ENCODE data around the gene PRKAG1. TPM values are rescaled to one million over a fixed set of nuclear protein-coding genes. Genes with fewer than 3 reads are reported as not detected.

PRKAG1 gene
- total RNA-seq, 1 donor from 2014 or later: 76.0 TPM

DNA sequence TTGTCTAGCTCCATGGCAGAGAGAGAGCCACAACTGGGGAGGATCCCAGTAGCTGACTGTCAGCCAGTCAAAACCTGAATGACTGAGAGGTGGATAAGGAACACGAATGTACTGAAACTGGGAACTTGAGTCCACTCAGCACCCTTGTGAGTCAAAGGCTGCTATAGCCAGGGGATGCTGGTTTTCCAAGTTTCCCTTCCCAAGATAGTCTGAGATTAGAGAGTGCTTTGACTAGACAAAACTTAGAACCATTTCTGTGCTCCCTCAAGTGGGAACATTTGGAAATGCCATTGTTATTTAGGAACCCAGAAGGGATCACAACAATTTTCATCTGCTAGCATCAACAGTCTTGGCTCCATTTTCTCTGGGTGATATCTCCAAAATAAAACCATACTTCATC, 4.0 kb downstream of the PRKAG1 start:
- peak; percentile 71 for DNase-seq (ENCODE audit: low read depth)

DNA sequence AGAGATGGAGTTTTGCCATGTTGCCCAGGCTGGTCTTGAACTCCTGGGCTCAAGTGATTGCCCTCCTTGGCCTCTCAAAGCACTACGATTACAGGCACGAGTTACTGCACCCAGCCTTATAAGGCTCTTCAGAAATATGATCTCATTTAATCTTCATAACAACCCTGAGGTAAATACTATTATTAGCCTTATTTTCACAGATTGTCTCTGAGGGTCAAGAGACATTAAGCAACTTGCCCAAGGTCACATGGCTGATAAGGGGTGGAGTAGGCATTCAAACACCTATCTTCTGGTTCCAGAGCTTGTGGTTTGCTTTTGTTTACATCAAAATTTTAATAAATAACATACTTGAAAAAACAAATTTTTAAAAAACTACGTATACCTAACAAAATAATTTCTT, 5.1 kb downstream of the PRKAG1 start:
- DNase-seq (ENCODE audit: low read depth): no peak

DNA sequence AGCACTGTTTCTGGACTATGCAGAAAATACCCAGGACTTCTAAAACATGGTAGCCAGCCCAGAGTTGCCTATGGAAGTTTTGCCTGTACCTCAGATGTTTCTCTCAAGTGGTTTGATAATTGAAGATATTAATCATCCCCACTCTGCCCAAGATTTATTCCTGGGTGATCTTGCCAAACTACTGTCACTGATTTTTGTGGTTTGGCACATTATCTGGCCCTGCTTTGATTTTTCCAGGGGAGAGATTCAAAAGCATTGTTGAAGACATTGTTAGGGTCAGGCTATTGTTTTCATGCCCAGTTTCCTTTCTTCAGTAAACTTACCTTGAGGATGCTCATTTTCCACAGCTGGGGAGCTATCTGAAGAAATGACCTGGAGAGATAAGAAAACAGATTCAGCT, 5.8 kb downstream of the PRKAG1 start:
- DNase-seq (ENCODE audit: low read depth): no peak

GRCh38 chr12:49010092-49010668, 8.4 kb downstream of the PRKAG1 start:
- DNase-seq (ENCODE audit: low read depth): no peak

DNA sequence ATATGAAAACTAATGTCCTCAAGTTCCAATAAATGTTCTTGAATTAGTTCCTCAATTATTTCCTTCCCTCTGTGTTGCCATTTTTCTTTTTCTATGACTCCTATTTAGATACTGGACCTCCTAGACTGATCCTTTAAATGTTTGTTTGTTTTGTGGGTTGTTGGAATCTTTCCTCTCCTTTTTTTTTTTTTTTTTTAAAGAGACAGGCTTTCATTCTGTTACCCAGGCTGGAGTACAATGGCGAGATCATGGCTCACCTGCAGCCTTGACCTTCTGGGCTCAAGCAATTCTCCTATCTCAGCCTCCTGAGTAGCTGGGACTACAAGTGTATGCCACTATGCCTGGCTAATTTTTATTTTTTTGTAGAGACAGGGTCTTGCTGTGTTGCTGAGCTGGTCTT, 9.6 kb downstream of the PRKAG1 start:
- DNase-seq (ENCODE audit: low read depth): no peak

DNA sequence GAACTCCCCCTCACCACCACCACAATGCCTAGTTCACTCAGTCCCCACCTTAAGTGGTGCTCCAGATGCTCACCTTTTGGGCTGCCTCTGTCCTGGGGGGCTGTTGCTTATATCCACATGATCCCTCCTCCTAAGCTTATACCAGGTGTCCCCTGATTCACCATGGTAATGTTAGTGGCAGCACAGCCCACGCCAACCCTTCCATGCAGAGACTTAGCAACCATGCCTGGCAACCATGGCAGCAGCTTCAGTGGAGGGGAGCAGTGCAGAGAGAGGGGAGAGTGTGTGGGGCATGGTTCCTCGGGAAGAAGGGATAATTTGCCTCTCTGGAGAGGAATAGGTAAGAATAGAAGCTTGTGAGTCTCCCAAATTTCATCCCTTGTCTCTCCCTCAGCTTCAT, 18.2 kb downstream of the PRKAG1 start:
- DNase-seq (ENCODE audit: low read depth): no peak

DNA sequence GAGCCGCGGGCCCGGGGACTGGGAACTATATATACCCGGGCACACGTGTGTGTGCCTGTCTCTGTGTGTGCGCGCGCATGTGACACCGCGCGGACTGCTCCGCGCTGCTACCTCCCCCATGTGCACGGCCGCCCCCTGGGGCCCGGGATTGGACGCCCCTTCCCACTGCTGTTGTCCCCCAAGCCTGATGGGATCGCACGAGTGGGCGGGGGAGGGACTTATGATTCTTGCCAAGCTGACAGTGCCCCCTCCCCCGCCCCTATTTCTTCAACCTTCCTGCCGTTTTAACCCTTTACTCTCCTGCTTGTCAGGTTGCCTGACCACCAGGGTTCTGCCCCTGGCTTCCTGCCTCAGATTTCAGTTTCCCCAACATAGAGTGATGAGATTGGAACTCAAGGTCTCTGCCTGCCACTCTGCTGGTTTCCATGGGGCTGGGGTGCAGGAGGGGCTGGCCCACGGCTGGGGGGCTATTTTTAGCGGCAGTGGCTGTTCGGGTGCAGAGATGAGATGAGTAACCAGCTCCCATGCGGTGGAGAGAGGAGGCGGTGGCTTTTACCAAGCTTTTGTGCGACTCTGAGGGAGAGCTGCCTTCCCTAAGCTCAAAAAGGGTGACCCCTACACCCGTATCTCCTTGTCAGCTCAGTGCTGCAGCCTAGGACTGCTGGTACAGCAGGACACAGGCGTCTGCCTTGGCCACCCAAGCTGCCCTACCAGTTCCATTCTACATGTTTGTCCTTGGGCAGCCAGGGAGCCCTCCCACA, 19.0 kb downstream of the PRKAG1 start, which contains the start of gene DDN:
Gene DDN, minus strand, starts transcription at position 5 of the 761 bp plus-strand sequence. CDS start 88 bp downstream, outside the sequence.
- peak; percentile 91 for DNase-seq (ENCODE audit: low read depth)

- DNase-seq (ENCODE audit: low read depth): no peak
Observed at GRCh38 chr12:48998497-48999353, 19.9 kb downstream of the PRKAG1 start.

DNA sequence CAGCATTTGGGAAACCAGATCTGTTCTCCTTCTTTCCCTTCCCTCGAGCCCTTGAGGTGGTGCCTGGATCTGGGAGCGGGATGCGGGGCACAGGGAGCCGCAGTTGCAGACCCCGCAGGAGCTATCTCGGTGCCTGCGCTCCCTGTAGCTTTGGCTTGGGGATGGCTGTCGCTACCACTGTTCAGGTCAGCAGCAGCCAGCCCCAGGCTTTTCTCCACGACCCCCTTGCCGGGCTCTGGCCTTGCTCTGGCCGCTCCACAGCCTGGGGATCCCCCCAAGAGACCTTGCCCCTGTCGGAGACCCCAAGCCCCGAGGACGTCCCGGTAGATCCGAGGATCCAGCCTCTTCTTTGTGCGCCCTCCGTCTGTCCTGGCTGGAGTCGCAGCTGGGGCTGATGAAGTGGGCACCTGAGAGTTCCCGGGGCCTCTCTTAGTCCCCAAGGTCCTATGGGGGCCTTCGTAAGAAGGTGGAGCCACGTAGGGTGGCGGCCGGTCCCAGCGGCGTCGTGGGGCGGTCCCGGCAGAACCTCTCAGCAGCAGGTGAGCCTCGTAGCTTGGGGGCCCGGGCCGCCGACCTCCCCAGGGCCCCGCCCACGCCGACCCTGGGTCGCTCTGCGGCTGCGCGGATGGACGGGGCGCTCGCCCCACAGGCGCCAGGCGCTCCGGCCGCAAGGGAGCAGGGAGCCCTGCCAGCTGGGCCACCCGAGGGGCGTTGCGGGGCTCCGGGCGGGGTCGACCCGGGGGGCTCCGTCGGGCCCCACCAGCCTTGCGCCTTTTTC, 20.7 kb downstream of the PRKAG1 start:
- no peak for DNase-seq (ENCODE audit: low read depth)

GRCh38 chr12:48996794-48997718, 21.5 kb downstream of the PRKAG1 start:
- DNase-seq (ENCODE audit: low read depth): peak; percentile 80

DNA sequence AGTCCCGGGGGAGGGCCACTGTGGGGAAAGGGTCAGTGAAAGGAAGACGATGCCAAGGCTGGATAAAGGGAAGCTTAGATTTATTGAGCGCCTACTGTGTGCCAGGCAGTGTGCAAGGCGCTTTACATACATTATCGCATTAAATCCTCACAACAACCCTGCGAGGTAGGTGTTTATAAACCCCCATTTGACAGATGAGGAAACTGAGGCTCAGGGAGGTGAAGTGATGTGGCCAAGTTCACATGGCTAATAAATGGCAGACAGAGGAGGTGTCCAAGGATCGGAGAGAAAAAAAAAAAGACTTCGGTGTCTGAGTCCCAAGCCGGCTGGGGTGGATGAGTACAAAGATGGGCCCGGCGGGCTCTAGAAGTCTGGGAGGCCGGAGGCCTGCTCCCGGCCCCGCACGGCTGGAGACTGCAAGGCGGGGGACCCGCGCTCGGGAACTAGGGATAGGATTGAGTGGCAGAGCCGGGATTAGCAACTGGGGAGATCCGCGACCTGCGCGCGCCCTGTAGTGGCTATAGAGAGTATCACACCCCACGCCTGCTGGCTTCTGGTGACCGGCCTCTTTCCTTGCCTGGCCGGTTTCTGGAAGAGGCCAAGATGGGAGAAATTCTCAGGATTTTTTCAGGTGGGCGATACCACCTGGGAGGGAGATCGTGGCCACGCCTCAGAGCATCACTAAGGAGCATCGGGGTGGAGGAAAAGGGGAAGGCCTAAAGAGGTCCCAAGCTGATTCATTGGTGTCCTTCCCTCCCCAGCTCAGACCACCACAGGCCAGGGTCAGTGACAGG, 23.3 kb downstream of the PRKAG1 start:
- DNase-seq (ENCODE audit: low read depth): peak; percentile 86

DNA sequence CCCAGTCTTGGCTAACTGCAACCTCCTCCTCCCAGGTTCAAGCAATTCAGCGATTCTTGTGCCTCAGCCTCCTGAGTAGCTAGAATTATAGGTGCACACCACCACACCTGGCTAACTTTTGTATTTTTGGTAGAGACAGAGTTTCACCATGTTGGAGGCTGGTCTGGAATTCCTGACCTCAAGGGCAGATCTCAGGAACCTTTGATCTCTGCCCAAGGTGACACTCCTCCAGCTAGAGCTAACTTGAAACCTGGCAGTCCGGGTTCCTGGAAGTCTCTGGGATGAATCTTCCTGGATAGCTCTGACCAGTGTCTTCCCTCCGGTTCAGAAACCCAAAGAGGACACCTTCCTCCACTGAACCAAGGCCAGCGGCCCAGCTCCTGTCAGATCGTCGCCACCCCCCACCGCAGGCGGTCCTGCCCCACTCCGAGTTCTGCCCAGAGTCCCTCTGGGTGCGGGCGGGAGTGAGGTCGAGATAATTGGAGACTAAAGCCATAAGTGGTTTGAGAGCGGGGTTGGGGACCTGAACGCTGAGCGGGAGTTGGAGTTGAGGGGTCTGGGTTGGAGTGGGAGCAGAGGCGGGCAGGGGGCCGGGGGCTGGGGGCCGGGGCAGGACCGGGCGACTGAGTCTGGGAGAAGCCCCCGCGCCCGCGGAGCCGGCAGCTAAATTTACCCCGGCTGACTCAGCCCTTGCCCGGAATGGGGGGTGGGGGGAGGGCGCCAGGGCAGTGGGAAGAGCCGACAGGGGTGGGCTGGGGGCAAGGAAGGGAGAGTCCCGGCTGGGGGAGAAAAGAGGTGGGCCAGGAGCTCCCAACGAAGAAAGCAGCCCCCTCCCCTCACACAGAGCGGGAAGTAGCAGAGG, 24.1 kb downstream of the PRKAG1 start:
- DNase-seq (ENCODE audit: low read depth): no peak

- DNase-seq (ENCODE audit: low read depth): no peak
Observed at GRCh38 chr12:48993787-48994186, 24.8 kb downstream of the PRKAG1 start.

GRCh38 chr12:48991247-48992050, 27.1 kb downstream of the PRKAG1 start:
- no peak for DNase-seq (ENCODE audit: low read depth)

- no peak for DNase-seq (ENCODE audit: low read depth)
Observed at GRCh38 chr12:48990552-48990951, 28.0 kb downstream of the PRKAG1 start.

DNA sequence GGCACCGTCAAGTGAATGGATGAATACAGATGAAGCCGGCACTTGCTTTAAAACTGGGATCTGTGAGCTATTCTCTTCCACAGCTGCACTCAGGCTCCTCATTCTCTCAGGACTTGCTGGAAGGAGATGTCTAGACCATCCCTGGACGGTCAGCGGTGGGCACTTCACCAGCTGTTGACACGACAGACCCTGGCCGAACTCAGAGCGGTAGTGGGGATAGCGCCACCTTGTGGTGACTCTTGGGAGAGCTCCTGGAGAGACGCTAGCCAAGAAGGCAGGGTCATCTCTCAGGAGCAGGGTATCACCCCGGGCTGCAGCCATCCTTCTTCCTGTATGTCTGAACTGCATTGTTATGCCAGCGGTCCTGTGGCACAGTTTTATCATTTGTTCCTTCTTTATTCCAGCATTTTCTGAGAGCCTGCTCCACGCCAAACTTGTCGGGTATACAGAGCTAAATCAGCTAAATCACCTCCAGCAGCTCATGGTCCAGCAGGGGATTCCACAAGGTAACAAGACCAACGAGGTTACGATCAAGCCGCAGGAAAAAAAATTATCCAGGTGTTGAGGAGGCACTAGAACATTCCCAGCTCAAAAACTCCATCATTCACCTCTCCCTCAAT, 30.4 kb downstream of the PRKAG1 start:
- peak; percentile 73 for DNase-seq (ENCODE audit: low read depth)

DNA sequence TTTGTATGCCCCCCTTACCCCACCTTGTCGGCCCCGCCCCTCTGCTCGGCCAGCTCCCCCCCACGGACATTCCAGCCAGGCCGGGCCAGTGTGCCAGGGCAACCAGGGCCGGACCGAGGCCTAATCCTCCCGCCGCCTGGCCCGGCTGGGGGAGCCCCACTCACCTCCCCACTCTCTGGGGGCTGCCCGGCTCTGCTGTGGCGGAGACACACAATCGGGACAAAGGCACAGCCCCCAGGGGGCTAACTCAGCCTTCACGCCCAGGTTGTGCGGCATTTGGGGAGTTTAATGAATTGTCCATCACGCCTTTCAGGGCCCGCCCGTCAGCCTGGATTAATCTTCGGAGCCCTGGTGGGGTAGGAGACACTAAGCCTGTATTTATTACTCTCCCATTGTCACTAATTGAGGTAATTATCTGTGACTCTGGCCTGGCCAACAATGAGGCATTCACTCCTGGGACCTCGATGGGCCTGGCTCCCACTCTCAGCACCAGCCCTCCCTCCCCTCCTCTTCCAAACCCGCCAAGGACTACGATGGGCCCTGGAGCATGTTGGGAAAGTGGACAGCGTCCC, 31.8 kb downstream of the PRKAG1 start:
- no peak for DNase-seq (ENCODE audit: low read depth)
